Activated naive CD4-positive, alpha-beta T cell treated with anti-CD3 and anti-CD28 coated beads for 36 hours (primary cell): Measurements from ENCODE around the gene GABPB1. TPM values are rescaled to one million over a fixed set of nuclear protein-coding genes. Genes with fewer than 3 reads are reported as not detected.

Experiments
- CTCF ChIA-PET: fragments of 350-600 bp; sonication (Branson Sonifier 250); formaldehyde crosslinking; loops from one replicate; lab custom pipeline; 2021; ENCODE audit warnings: antibody characterized with exemption; lab: Charles Lee
- DNase-seq: peaks from one replicate; pipeline ENCODE4 v3.0.0-alpha.2; 2020
- H3K27ac Mint-ChIP-seq: one replicate; pipeline ENCODE4 v1.8.0; 2021; ENCODE audit warnings: mild to moderate bottlenecking, mixed read lengths
- H3K27me3 Mint-ChIP-seq: one replicate; pipeline ENCODE4 v1.8.0; 2021; ENCODE audit warnings: low read depth, mixed read lengths
- H3K36me3 Mint-ChIP-seq: one replicate; pipeline ENCODE4 v1.8.0; 2021; ENCODE audit warnings: low read depth, mixed read lengths
- H3K4me1 Mint-ChIP-seq: one replicate; pipeline ENCODE4 v1.8.0; 2021; ENCODE audit warnings: low read depth, mixed read lengths
- H3K4me3 Mint-ChIP-seq: one replicate; pipeline ENCODE4 v1.8.0; 2021; ENCODE audit warnings: mild to moderate bottlenecking, moderate library complexity, mixed read lengths
- H3K9me3 Mint-ChIP-seq: one replicate; pipeline ENCODE4 v1.8.0; 2021; ENCODE audit warnings: mixed read lengths
- intact Hi-C: fragments of 100-400 bp; cut with micrococcal nuclease; formaldehyde crosslinking; loops from one replicate; pipeline ENCODE4 v1.15.1; 2023
- total RNA-seq, 2 experiments: library from RNA; stranded (reverse); gene quantifications; one replicate each; pipeline ENCODE4 v1.2.3, GENCODE V29; 2021

Gene GABPB1
- total RNA-seq, 2 experiments from 2014 or later = 48.2 to 53.5 TPM

DNA sequence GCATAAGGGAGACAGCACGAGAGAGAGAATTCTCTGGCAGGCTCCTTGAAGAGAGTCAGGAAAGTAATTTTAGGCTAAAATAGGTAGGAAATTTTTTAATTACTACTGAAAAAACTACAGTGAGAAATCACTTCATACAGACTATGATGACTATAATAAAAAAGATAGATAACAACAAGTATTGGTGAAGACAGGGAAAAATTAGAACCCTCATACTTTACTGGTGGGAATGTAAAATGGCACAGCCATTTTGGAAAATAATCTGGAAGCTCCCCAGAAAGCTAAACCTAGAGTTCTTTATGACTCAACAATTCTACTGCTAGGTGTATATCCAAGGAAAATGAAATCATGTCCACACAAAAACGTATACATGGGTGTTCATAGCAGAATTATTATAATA is 87.4 kb downstream of the GABPB1 start:
- peaks cover 3% of the 10 kb centered on the region for H3K36me3 Mint-ChIP-seq
- peaks cover 22% of the 10 kb centered on the region for H3K4me1 Mint-ChIP-seq
- DNase-seq = no peak
- CTCF ChIA-PET = no interaction called here
- H3K4me3 Mint-ChIP-seq = no peak overlapping the region
- peaks cover 2% of the 10 kb centered on the region for H3K9me3 Mint-ChIP-seq
- H3K27me3 Mint-ChIP-seq = no peaks in the 10 kb centered on the region
- H3K27ac Mint-ChIP-seq = no peak overlapping the region
- intact Hi-C loops = loop anchor here (10.0 kb wide), 2 partner anchors 807 to 1113 kb away; partner anchors contain the start of gene COPS2

DNA sequence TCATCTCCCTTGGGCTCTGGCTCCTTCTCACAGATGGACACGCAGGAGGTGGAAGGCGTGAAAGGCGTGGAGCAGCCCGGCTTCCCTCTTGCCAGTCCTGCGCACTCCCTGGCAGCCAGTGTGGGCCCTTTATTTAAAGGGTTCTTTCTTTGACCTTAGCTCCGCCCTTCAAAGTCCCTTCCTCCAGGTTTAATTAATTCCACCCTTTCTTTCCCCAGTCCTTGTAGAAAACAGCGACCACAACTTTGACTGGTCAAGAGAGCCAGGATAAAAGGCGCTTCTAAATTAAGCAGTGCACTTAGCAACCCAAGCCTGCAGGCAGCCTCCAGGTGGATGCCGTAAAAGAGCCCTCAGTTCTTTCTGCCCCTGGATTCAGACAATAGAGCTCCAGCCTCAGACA is 89.4 kb downstream of the GABPB1 start, which contains the start of gene HDC:
Gene HDC (minus strand): TSS at position 107 of the 400 bp plus-strand sequence. CDS start 103 bp downstream, at position 4.
- H3K9me3 Mint-ChIP-seq = peaks cover 2% of the 10 kb centered on the region
- no peak for DNase-seq
- H3K4me3 Mint-ChIP-seq = no peak within 1 kb of the TSS
- peaks cover 3% of the 10 kb centered on the region for H3K36me3 Mint-ChIP-seq
- CTCF ChIA-PET = no interaction called here
- no peak within 1 kb of the TSS for H3K27ac Mint-ChIP-seq
- H3K27me3 Mint-ChIP-seq = no peaks in the 10 kb centered on the region
- H3K4me1 Mint-ChIP-seq = peaks cover 42% of the 10 kb centered on the region
- intact Hi-C loops = loop anchor here (10.0 kb wide), 2 partner anchors 809 to 1111 kb away; partner anchors contain the start of gene COPS2

DNA sequence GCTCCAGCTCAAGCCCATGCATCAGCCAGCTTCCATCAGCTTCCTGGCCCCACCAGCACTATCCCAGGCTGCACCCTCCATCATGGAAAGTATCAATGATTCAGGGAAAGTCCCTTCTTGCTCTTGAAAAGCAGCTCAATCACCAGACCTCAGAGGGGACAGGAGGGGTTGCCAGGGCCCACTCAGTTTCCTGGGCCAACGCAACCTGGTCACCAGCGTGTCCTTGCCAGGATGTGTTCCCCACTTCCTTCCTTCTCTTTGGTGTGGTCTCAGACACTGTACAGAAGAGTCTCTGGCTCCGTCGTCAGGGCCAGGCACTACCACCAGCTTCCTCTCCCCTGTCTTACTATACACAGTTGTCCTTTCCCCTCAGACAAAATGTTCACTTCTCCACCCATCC is 92.5 kb downstream of the GABPB1 start:
- H3K36me3 Mint-ChIP-seq = peaks cover 3% of the 10 kb centered on the region
- no peak overlapping the region for H3K4me3 Mint-ChIP-seq
- intact Hi-C loops = loop anchor here (1.0 to 10.0 kb wide), 6 partner anchors 14 to 1385 kb away; partner anchors contain the start of genes COPS2, EID1, TRPM7 and USP8

GRCh38 chr15:50261981-50262380 is 93.0 kb downstream of the GABPB1 start:
- peaks cover 1% of the 10 kb centered on the region for H3K9me3 Mint-ChIP-seq
- peak; percentile 40 for DNase-seq
- intact Hi-C loops = loop anchor here (1.0 to 10.0 kb wide), 7 partner anchors 14 to 1385 kb away; partner anchors contain the start of genes COPS2, EID1, SPPL2A and TRPM7
- peak overlapping the region; percentile 98 for H3K27ac Mint-ChIP-seq
- peaks cover under 1% of the 10 kb centered on the region for H3K36me3 Mint-ChIP-seq
- H3K4me1 Mint-ChIP-seq = peaks cover 69% of the 10 kb centered on the region
- H3K27me3 Mint-ChIP-seq = no peaks in the 10 kb centered on the region
- no peak overlapping the region for H3K4me3 Mint-ChIP-seq
- CTCF ChIA-PET = interaction anchor here (0.7 to 4.8 kb wide), 7 partner anchors 8 to 81 kb away, joined by 3 to 37 read pairs (median 4); no protein-coding TSS in a partner anchor

More for the DNA sequence above, 92.5 kb downstream of the GABPB1 start:
- Mint-ChIP-seq H3K27me3 (no peaks in the 10 kb centered on the region), H3K4me1 (peaks cover 65% of the 10 kb centered on the region), H3K27ac (peak overlapping the region; percentile 98), H3K9me3 (peaks cover 2% of the 10 kb centered on the region)
- CTCF ChIA-PET = interaction anchor here (0.7 to 4.8 kb wide), 7 partner anchors 9 to 82 kb away, joined by 3 to 37 read pairs (median 4); no protein-coding TSS in a partner anchor
- peak; percentile 81 for DNase-seq

- Mint-ChIP-seq H3K27me3 (no peaks in the 10 kb centered on the region), H3K4me3 (peak overlapping the region; percentile 52), H3K36me3 (no peaks in the 10 kb centered on the region), H3K4me1 (peaks cover 73% of the 10 kb centered on the region), H3K27ac (peak overlapping the region; percentile 98), H3K9me3 (no peaks in the 10 kb centered on the region)
- CTCF ChIA-PET = interaction anchor here (0.7 to 4.8 kb wide), 4 partner anchors 13 to 55 kb away, joined by 3 to 37 read pairs (median 7); no protein-coding TSS in a partner anchor
- intact Hi-C loops = loop anchor here (1.0 to 10.0 kb wide), 13 partner anchors 12 to 1384 kb away; partner anchors contain the start of genes COPS2, EID1, FAM227B and SPPL2A
- DNase-seq = no peak
Measured at GRCh38 chr15:50260969-50261496, 94.0 kb downstream of the GABPB1 start.

DNA sequence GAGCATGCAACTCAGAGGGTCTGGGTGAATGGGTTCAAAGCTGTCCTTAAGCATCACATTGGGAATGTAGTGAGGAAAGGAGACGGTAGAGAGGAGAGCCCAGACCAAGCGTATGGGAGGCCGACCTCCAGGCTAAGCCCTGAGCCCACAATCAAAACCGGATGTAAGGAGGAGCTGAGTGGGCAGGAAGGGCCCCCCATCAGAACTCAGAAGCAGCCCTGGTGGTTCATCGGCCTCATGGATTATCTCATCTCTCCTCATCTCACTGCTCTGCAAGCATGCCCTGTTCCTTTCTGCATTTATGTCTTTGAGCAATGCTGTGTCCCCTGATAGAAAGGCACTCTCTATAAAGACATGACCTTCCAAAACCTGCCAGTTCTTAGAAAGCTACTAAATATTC is 95.7 kb downstream of the GABPB1 start:
- Mint-ChIP-seq H3K36me3 (no peaks in the 10 kb centered on the region), H3K27ac (peak overlapping the region; percentile 98), H3K4me3 (no peak overlapping the region), H3K27me3 (no peaks in the 10 kb centered on the region), H3K4me1 (peaks cover 68% of the 10 kb centered on the region), H3K9me3 (no peaks in the 10 kb centered on the region)
- intact Hi-C loops = no loop called here
- no peak for DNase-seq
- CTCF ChIA-PET = interaction anchor here (0.7 to 4.8 kb wide), 3 partner anchors 11 to 192 kb away, joined by 3 to 37 read pairs (median 3); no protein-coding TSS in a partner anchor

- no peaks in the 10 kb centered on the region for H3K9me3 Mint-ChIP-seq
- no peak overlapping the region for H3K27ac Mint-ChIP-seq
- no peak overlapping the region for H3K4me3 Mint-ChIP-seq
Measured at GRCh38 chr15:50257924-50258323, 97.1 kb downstream of the GABPB1 start.

GRCh38 chr15:50257332-50257731 is 97.7 kb downstream of the GABPB1 start:
- no peak for DNase-seq
- Mint-ChIP-seq H3K36me3 (no peaks in the 10 kb centered on the region), H3K4me1 (peaks cover 48% of the 10 kb centered on the region), H3K4me3 (no peak overlapping the region), H3K27me3 (no peaks in the 10 kb centered on the region), H3K9me3 (no peaks in the 10 kb centered on the region), H3K27ac (no peak overlapping the region)
- CTCF ChIA-PET = interaction anchor here (1.5 kb wide), 1 partner anchor 9 kb away, joined by 6 read pairs; no protein-coding TSS in a partner anchor
- intact Hi-C loops = no loop called here

More at GRCh38 chr15:50257924-50258323, 97.1 kb downstream of the GABPB1 start:
- DNase-seq = no peak
- no peaks in the 10 kb centered on the region for H3K27me3 Mint-ChIP-seq
- H3K4me1 Mint-ChIP-seq = peaks cover 54% of the 10 kb centered on the region
- intact Hi-C loops = no loop called here
- CTCF ChIA-PET = interaction anchor here (1.5 kb wide), 1 partner anchor 9 kb away, joined by 6 read pairs; no protein-coding TSS in a partner anchor
- no peaks in the 10 kb centered on the region for H3K36me3 Mint-ChIP-seq

GRCh38 chr15:50256188-50257041 is 98.6 kb downstream of the GABPB1 start:
- no peaks in the 10 kb centered on the region for H3K27me3 Mint-ChIP-seq
- DNase-seq = no peak
- H3K4me3 Mint-ChIP-seq = no peak overlapping the region
- CTCF ChIA-PET = interaction anchor here (1.5 kb wide), 1 partner anchor 8 kb away, joined by 6 read pairs; no protein-coding TSS in a partner anchor
- no peaks in the 10 kb centered on the region for H3K36me3 Mint-ChIP-seq
- intact Hi-C loops = no loop called here
- peaks cover 39% of the 10 kb centered on the region for H3K4me1 Mint-ChIP-seq
- no peaks in the 10 kb centered on the region for H3K9me3 Mint-ChIP-seq
- H3K27ac Mint-ChIP-seq = no peak overlapping the region

DNA sequence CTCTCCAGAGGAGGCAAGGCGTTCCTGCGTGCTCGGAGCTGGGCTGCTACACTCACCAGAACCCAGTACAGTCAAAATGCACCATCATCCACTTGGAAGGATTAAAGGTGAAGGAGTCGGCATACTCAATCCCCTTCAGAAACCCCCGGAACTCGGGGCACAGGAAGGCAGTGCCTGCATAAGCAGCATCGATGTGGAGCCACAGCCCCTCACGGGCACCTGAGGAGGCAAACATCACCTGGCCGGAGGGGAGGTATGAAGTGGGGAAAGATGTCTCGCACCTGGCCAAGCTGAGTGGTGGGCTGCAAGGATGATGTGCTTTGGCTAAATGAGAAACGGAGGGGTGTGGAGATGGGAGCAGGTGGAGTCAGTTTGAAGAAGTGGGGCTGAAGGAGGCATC is 102.4 kb downstream of the GABPB1 start:
- DNase-seq = no peak
- CTCF ChIA-PET = no interaction called here
- Mint-ChIP-seq H3K4me1 (peaks cover 36% of the 10 kb centered on the region), H3K27me3 (no peaks in the 10 kb centered on the region), H3K27ac (no peak overlapping the region), H3K36me3 (peaks cover 7% of the 10 kb centered on the region), H3K4me3 (no peak overlapping the region), H3K9me3 (no peaks in the 10 kb centered on the region)
- intact Hi-C loops = no loop called here

GRCh38 chr15:50251638-50252182 is 103.3 kb downstream of the GABPB1 start:
- no peak for DNase-seq
- Mint-ChIP-seq H3K4me3 (no peak overlapping the region), H3K36me3 (peaks cover 7% of the 10 kb centered on the region), H3K27me3 (no peaks in the 10 kb centered on the region), H3K9me3 (no peaks in the 10 kb centered on the region), H3K27ac (no peak overlapping the region), H3K4me1 (peaks cover 35% of the 10 kb centered on the region)
- CTCF ChIA-PET = no interaction called here
- intact Hi-C loops = no loop called here
